Measurements from ENCODE around the gene TFF1.
A peak's percentile ranks its signal among the peaks of the same experiment; 100 is the strongest.

The TFF1 gene

GRCh38 chr21:42347601-42348327, 18.6 kb downstream of the TFF1 start:
- Histone ChIP-seq H2BK15ac (ENCODE audit: low read length) (no peak overlapping the region), H2BK120ac (ENCODE audit: low read depth, low read length) (no peak overlapping the region), H3K23ac (ENCODE audit: low read depth, low read length, poor library complexity) (no peak overlapping the region), H3K9ac (ENCODE audit: low read depth, low read length, poor library complexity) (no peak overlapping the region), H4K8ac (ENCODE audit: low read depth, low read length) (no peak overlapping the region), H3K27ac (replicated peaks; ENCODE audit: low read length) (no peak overlapping the region), H3K36me3 (replicated peaks in 1 of 2; ENCODE audit: control insufficient read depth in 2 of 2, insufficient read depth in 2 of 2, low read length in 2 of 2) (no peaks in the 10 kb centered on the region), H3K14ac (ENCODE audit: low read length) (no peak overlapping the region), H3K27me3 (ENCODE audit: control insufficient read depth in 3 of 3, insufficient read depth in 3 of 3, low read depth in 1 of 3, low read length in 3 of 3) (no peaks in the 10 kb centered on the region), H2AK5ac (ENCODE audit: low read depth, low read length) (no peak overlapping the region), H2BK12ac (ENCODE audit: low read length) (no peak overlapping the region), H3K4me2 (ENCODE audit: insufficient read depth, low read length, poor library complexity, severe bottlenecking) (no peak overlapping the region), H3K79me1 (ENCODE audit: low read depth, low read length) (no peaks in the 10 kb centered on the region), H2AFZ (ENCODE audit: low read length) (no peak overlapping the region), H3K4me3 (ENCODE audit: low read length in 2 of 2) (no peak overlapping the region), H3K4ac (ENCODE audit: low read length) (no peak overlapping the region), H2BK5ac (ENCODE audit: low read length) (no peak overlapping the region), H3K9me3 (replicated peaks in 1 of 2; ENCODE audit: control insufficient read depth in 2 of 2, insufficient read depth in 1 of 2, low read depth in 1 of 2, low read length in 2 of 2) (no peaks in the 10 kb centered on the region), H3K18ac (ENCODE audit: low read length) (peak overlapping the region; percentile 52), H4K91ac (ENCODE audit: low read depth, low read length, poor library complexity) (no peak overlapping the region), H3K4me1 (ENCODE audit: control insufficient read depth in 2 of 2, insufficient read depth in 1 of 2, low read depth in 1 of 2, low read length in 2 of 2) (peaks cover 0 to 2% of the 10 kb centered on the region in 2 donors)
- no peak for DNase-seq (ENCODE audit: low spot score)
- WGBS, 2 donors (ENCODE audit: extremely low coverage in 2 of 2, insufficient read length in 2 of 2, insufficient replicate concordance in 1 of 2), result no CpG with 5 or more reads among the region's 30 CpGs

DNA sequence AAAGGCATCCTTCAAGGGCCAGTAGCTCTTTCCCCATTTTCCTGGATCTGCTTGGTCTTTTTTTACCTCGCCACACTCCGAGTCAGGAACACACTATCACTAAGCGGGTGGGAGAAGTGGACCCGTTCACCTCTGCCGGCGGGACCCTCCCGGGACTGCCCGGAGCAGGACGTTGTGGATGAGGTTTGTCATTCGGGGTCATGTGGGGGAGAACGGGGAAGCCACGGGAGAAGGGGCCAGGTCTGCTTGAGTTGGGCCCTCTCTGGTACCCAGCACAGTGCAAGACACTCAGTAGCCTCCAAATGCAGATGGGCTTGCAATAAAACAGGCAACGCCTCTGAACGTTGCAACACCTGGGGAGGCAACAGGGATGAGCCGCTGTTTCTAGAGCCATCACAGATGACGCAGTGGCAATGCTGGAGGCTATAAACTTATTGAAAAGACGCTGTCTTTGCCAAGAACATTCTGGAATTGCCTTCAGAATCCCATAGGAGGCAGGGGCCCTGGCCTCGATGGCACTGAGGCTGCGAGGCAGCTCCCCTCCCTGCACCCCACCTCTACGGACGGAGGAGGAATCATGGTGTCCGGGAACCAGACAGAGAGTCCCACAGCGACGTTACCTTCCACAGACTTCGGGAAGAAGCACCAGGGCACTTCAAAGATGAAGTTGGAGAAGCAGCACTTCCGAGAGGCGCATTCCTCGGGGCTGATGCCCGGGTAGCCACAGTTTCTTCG, 19.3 kb downstream of the TFF1 start:
- no peak overlapping the region for H3K9ac ChIP-seq (ENCODE audit: low read depth, low read length, poor library complexity)
- H3K4me1 ChIP-seq (ENCODE audit: control insufficient read depth in 2 of 2, insufficient read depth in 1 of 2, low read depth in 1 of 2, low read length in 2 of 2), result peaks cover 0 to 2% of the 10 kb centered on the region in 2 donors
- H3K36me3 ChIP-seq (replicated peaks in 1 of 2; ENCODE audit: control insufficient read depth in 2 of 2, insufficient read depth in 2 of 2, low read length in 2 of 2), result no peaks in the 10 kb centered on the region
- no peak for DNase-seq (ENCODE audit: low spot score)
- no peak overlapping the region for H2AFZ ChIP-seq (ENCODE audit: low read length)
- H2BK5ac ChIP-seq (ENCODE audit: low read length), result no peak overlapping the region
- no peak overlapping the region for H2BK12ac ChIP-seq (ENCODE audit: low read length)
- peak overlapping the region; percentile 52 for H3K18ac ChIP-seq (ENCODE audit: low read length)
- no peak overlapping the region for H3K4ac ChIP-seq (ENCODE audit: low read length)
- no peak overlapping the region for H3K4me3 ChIP-seq (ENCODE audit: low read length in 2 of 2)
- no peak overlapping the region for H3K4me2 ChIP-seq (ENCODE audit: insufficient read depth, low read length, poor library complexity, severe bottlenecking)
- H3K9me3 ChIP-seq (replicated peaks in 1 of 2; ENCODE audit: control insufficient read depth in 2 of 2, insufficient read depth in 1 of 2, low read depth in 1 of 2, low read length in 2 of 2), result no peaks in the 10 kb centered on the region
- H3K14ac ChIP-seq (ENCODE audit: low read length), result no peak overlapping the region
- no peak overlapping the region for H3K27ac ChIP-seq (replicated peaks; ENCODE audit: low read length)
- no peak overlapping the region for H4K8ac ChIP-seq (ENCODE audit: low read depth, low read length)
- no peak overlapping the region for H2BK15ac ChIP-seq (ENCODE audit: low read length)
- WGBS, 2 donors (ENCODE audit: extremely low coverage in 2 of 2, insufficient read length in 2 of 2, insufficient replicate concordance in 1 of 2), result no CpG with 5 or more reads among the region's 30 CpGs
- no peak overlapping the region for H2AK5ac ChIP-seq (ENCODE audit: low read depth, low read length)
- no peaks in the 10 kb centered on the region for H3K27me3 ChIP-seq (ENCODE audit: control insufficient read depth in 3 of 3, insufficient read depth in 3 of 3, low read depth in 1 of 3, low read length in 3 of 3)
- no peak overlapping the region for H2BK120ac ChIP-seq (ENCODE audit: low read depth, low read length)
- H4K91ac ChIP-seq (ENCODE audit: low read depth, low read length, poor library complexity), result no peak overlapping the region
- no peak overlapping the region for H3K23ac ChIP-seq (ENCODE audit: low read depth, low read length, poor library complexity)
- no peaks in the 10 kb centered on the region for H3K79me1 ChIP-seq (ENCODE audit: low read depth, low read length)

DNA sequence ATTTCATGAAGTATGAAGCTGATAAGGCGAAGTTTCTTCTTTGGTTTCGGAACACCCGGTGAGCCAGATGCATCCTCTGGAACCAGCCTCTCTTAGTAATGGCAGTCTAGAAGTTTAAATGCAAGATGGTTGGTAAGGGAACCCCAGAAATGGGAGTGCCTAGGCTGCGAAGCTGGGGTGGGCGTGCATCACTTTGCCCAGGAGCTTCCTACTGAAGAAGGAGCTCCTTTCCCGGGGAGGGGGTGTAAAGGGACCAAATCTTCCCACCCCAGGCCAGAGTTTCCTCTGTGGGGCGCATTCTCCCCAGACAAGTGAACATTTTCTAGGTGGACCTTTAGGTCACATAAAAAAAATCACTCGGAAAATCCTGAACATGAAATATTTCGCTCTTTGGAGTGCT, 19.9 kb downstream of the TFF1 start:
- Histone ChIP-seq H3K27me3 (ENCODE audit: control insufficient read depth in 3 of 3, insufficient read depth in 3 of 3, low read depth in 1 of 3, low read length in 3 of 3) (no peaks in the 10 kb centered on the region), H4K91ac (ENCODE audit: low read depth, low read length, poor library complexity) (no peak overlapping the region), H3K23ac (ENCODE audit: low read depth, low read length, poor library complexity) (no peak overlapping the region), H3K4ac (ENCODE audit: low read length) (no peak overlapping the region), H2AFZ (ENCODE audit: low read length) (no peak overlapping the region), H2AK5ac (ENCODE audit: low read depth, low read length) (no peak overlapping the region), H3K27ac (replicated peaks; ENCODE audit: low read length) (no peak overlapping the region), H3K4me3 (ENCODE audit: low read length in 2 of 2) (no peak overlapping the region), H3K18ac (ENCODE audit: low read length) (no peak overlapping the region), H3K14ac (ENCODE audit: low read length) (no peak overlapping the region), H3K4me1 (ENCODE audit: control insufficient read depth in 2 of 2, insufficient read depth in 1 of 2, low read depth in 1 of 2, low read length in 2 of 2) (peaks cover 0 to 2% of the 10 kb centered on the region in 2 donors), H2BK120ac (ENCODE audit: low read depth, low read length) (no peak overlapping the region), H3K4me2 (ENCODE audit: insufficient read depth, low read length, poor library complexity, severe bottlenecking) (no peak overlapping the region), H3K36me3 (replicated peaks in 1 of 2; ENCODE audit: control insufficient read depth in 2 of 2, insufficient read depth in 2 of 2, low read length in 2 of 2) (no peaks in the 10 kb centered on the region), H3K9ac (ENCODE audit: low read depth, low read length, poor library complexity) (no peak overlapping the region), H2BK12ac (ENCODE audit: low read length) (no peak overlapping the region), H3K9me3 (replicated peaks in 1 of 2; ENCODE audit: control insufficient read depth in 2 of 2, insufficient read depth in 1 of 2, low read depth in 1 of 2, low read length in 2 of 2) (no peaks in the 10 kb centered on the region), H4K8ac (ENCODE audit: low read depth, low read length) (no peak overlapping the region), H3K79me1 (ENCODE audit: low read depth, low read length) (no peaks in the 10 kb centered on the region), H2BK5ac (ENCODE audit: low read length) (no peak overlapping the region), H2BK15ac (ENCODE audit: low read length) (no peak overlapping the region)
- no peak for DNase-seq (ENCODE audit: low spot score)
- no CpG with 5 or more reads among the region's 9 CpGs for WGBS, 2 donors (ENCODE audit: extremely low coverage in 2 of 2, insufficient read length in 2 of 2, insufficient replicate concordance in 1 of 2)

DNA sequence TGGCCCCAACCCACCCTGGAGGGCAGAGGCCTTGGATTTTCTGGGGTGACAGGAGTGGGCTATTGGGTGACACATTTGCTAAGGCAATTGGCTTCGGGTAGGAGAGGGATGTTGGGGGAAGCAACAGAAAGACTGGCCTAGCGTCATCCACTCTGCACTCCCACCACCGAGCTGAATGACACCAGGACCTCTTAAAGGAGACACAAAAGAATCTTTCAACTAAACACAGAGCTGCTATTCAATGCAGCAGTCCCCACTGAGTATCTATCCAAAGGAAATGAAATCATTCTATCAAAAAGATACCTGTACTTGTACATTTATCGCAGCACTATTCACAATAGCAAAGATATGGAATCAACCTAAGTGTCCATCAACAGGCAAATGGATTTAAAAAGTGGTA, 21.7 kb downstream of the TFF1 start:
- no CpG with 5 or more reads among the region's 4 CpGs for WGBS, 2 donors (ENCODE audit: extremely low coverage in 2 of 2, insufficient read length in 2 of 2, insufficient replicate concordance in 1 of 2)
- H3K4me3 ChIP-seq (ENCODE audit: low read length in 2 of 2), result no peak overlapping the region
- no peak overlapping the region for H3K14ac ChIP-seq (ENCODE audit: low read length)
- no peak overlapping the region for H3K27ac ChIP-seq (replicated peaks; ENCODE audit: low read length)
- H3K4ac ChIP-seq (ENCODE audit: low read length), result no peak overlapping the region
- no peaks in the 10 kb centered on the region for H3K36me3 ChIP-seq (replicated peaks in 1 of 2; ENCODE audit: control insufficient read depth in 2 of 2, insufficient read depth in 2 of 2, low read length in 2 of 2)
- H3K79me1 ChIP-seq (ENCODE audit: low read depth, low read length), result no peaks in the 10 kb centered on the region
- H3K27me3 ChIP-seq (ENCODE audit: control insufficient read depth in 3 of 3, insufficient read depth in 3 of 3, low read depth in 1 of 3, low read length in 3 of 3), result no peaks in the 10 kb centered on the region
- peak overlapping the region; percentile 5 for H3K18ac ChIP-seq (ENCODE audit: low read length)
- H2BK12ac ChIP-seq (ENCODE audit: low read length), result no peak overlapping the region
- no peaks in the 10 kb centered on the region for H3K9me3 ChIP-seq (replicated peaks in 1 of 2; ENCODE audit: control insufficient read depth in 2 of 2, insufficient read depth in 1 of 2, low read depth in 1 of 2, low read length in 2 of 2)
- H2BK15ac ChIP-seq (ENCODE audit: low read length), result no peak overlapping the region
- H4K91ac ChIP-seq (ENCODE audit: low read depth, low read length, poor library complexity), result no peak overlapping the region
- no peak overlapping the region for H2AFZ ChIP-seq (ENCODE audit: low read length)
- H3K4me1 ChIP-seq (ENCODE audit: control insufficient read depth in 2 of 2, insufficient read depth in 1 of 2, low read depth in 1 of 2, low read length in 2 of 2), result peaks cover 0 to 2% of the 10 kb centered on the region in 2 donors
- H4K8ac ChIP-seq (ENCODE audit: low read depth, low read length), result no peak overlapping the region
- no peak for DNase-seq (ENCODE audit: low spot score)
- no peak overlapping the region for H2AK5ac ChIP-seq (ENCODE audit: low read depth, low read length)
- no peak overlapping the region for H3K4me2 ChIP-seq (ENCODE audit: insufficient read depth, low read length, poor library complexity, severe bottlenecking)
- H3K23ac ChIP-seq (ENCODE audit: low read depth, low read length, poor library complexity), result no peak overlapping the region
- H3K9ac ChIP-seq (ENCODE audit: low read depth, low read length, poor library complexity), result no peak overlapping the region
- H2BK5ac ChIP-seq (ENCODE audit: low read length), result no peak overlapping the region
- no peak overlapping the region for H2BK120ac ChIP-seq (ENCODE audit: low read depth, low read length)
